GM23248 (cell line): Measurements from ENCODE around the gene MAPK6.
"Not testable (repeated sequence)": the region's sequence is repeated elsewhere in the genome, so short reads cannot be mapped to it uniquely, and the experiment has no call there.

ENCODE experiments used
- EZH2 ChIP-seq: fragments of 200-600 bp; sonication (generic); IDR thresholded peaks from 2 replicates; pipeline ENCODE4 v1.6.1; 2018; ENCODE audit warnings: antibody characterized with exemption, mild to moderate bottlenecking; ENCODE audit not compliant: insufficient read depth, poor library complexity, severe bottlenecking
- EZH2phosphoT487 ChIP-seq: fragments of 200-600 bp; sonication (generic); IDR thresholded peaks from 2 replicates; pipeline ENCODE4 v1.6.1; 2018; ENCODE audit warnings: antibody characterized with exemption, moderate library complexity, mild to moderate bottlenecking, low read depth; ENCODE audit not compliant: insufficient read depth

- not testable (repeated sequence) for TF ChIP-seq EZH2, EZH2phosphoT487
Observed at GRCh38 chr15:52046552-52046951, 27.5 kb downstream of the MAPK6 start.
